ENCODE measurements around the gene EPHA1.

DNA sequence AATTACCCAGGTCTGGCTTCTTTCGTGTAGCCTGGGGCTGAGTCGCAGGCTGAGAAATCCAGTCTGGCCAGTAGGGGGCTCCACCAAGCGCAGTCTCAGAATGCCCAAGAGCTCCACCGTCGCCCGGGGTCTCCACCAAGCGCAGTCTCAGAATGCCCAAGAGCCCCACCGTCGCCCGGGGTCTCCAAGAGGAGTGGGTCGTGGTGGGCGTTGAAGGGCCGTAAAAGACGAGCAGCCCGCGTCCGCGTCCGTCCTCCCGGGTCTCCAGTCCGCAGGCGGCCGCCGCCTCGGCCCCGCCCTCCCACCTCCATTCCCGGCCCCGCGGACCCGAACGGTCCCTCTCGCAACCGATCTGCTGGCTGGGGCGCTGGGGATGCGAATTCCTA, 28.4 kb downstream of the EPHA1 start:
- TF ChIP-seq, protein P1, sequence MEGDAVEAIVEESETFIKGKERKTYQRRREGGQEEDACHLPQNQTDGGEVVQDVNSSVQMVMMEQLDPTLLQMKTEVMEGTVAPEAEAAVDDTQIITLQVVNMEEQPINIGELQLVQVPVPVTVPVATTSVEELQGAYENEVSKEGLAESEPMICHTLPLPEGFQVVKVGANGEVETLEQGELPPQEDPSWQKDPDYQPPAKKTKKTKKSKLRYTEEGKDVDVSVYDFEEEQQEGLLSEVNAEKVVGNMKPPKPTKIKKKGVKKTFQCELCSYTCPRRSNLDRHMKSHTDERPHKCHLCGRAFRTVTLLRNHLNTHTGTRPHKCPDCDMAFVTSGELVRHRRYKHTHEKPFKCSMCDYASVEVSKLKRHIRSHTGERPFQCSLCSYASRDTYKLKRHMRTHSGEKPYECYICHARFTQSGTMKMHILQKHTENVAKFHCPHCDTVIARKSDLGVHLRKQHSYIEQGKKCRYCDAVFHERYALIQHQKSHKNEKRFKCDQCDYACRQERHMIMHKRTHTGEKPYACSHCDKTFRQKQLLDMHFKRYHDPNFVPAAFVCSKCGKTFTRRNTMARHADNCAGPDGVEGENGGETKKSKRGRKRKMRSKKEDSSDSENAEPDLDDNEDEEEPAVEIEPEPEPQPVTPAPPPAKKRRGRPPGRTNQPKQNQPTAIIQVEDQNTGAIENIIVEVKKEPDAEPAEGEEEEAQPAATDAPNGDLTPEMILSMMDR (IDR thresholded peaks at IDR 0.05) = peak; percentile 99
- no peak for TF ChIP-seq RFX5 (IDR thresholded peaks at IDR 0.05; ENCODE audit: low read length)
- TF ChIP-seq JUND (IDR thresholded peaks at IDR 0.05) = no peak
- TF ChIP-seq, protein P2, sequence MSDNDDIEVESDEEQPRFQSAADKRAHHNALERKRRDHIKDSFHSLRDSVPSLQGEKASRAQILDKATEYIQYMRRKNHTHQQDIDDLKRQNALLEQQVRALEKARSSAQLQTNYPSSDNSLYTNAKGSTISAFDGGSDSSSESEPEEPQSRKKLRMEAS (IDR thresholded peaks at IDR 0.05; ENCODE audit: low read depth) = peak; percentile 14; the same call in 1 of the 2 replicates
- TF ChIP-seq POLR2AphosphoS5 (IDR thresholded peaks at IDR 0.05; ENCODE audit: low read depth, low read length) = no peak
- 0 out of 2 replicates have a peak, but pooled peaks have one; percentile 40 for TF ChIP-seq MXI1 (IDR thresholded peaks at IDR 0.05; ENCODE audit: low read depth, low read length)
- TF ChIP-seq FOXJ3 (CRISPR knock-in tag; IDR thresholded peaks at IDR 0.05) = no peak
- no peak for TF ChIP-seq FOXM1 (IDR thresholded peaks at IDR 0.05; ENCODE audit: low read depth)
- no peak for TF ChIP-seq TCF12 (IDR thresholded peaks at IDR 0.05)
